ENCODE measurements around the gene GRM4. TPM values are rescaled to one million over a fixed set of nuclear protein-coding genes. Genes with fewer than 3 reads are reported as not detected.

GRM4 gene
- polyA plus RNA-seq, 1 experiment, result 0.06 TPM

DNA sequence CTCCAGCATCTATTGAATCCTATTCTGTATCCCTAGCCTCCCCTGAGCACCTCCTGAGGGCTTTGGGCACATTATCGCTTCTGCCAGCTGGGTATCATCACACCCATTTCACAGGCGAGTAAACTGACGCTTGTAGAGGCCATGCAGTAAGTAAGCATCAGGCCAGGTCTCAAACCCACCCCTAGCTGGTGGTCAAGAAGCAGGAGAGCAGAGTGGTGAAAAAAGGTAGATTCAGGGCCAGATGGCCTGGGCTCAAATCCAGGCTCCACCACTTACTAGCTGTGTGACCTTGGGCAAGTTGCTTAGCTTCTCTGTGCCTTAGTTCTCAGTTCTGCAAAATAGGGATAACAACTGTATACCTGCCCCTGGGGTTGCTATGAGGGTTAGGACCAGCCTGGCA, 19.9 kb downstream of the GRM4 start:
- ChIA-PET POLR2A (no interaction called here), CTCF (interaction anchor here (0.5 to 2.6 kb wide), 2 partner anchors 12 to 693 kb away, joined by 4 to 6 read pairs; no protein-coding TSS in a partner anchor)
- no peaks in the 10 kb centered on the region for H3K36me3 ChIP-seq (ENCODE audit: control insufficient read depth, insufficient read depth, low read length)
- H3K4me3 ChIP-seq (ENCODE audit: low read depth, low read length), result no peak overlapping the region
- TF ChIP-seq, protein P1, sequence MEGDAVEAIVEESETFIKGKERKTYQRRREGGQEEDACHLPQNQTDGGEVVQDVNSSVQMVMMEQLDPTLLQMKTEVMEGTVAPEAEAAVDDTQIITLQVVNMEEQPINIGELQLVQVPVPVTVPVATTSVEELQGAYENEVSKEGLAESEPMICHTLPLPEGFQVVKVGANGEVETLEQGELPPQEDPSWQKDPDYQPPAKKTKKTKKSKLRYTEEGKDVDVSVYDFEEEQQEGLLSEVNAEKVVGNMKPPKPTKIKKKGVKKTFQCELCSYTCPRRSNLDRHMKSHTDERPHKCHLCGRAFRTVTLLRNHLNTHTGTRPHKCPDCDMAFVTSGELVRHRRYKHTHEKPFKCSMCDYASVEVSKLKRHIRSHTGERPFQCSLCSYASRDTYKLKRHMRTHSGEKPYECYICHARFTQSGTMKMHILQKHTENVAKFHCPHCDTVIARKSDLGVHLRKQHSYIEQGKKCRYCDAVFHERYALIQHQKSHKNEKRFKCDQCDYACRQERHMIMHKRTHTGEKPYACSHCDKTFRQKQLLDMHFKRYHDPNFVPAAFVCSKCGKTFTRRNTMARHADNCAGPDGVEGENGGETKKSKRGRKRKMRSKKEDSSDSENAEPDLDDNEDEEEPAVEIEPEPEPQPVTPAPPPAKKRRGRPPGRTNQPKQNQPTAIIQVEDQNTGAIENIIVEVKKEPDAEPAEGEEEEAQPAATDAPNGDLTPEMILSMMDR (IDR thresholded peaks at IDR 0.05; ENCODE audit: insufficient read depth, low read depth, low read length), result no peak
- peaks cover 8% of the 10 kb centered on the region for H3K27me3 ChIP-seq (ENCODE audit: control insufficient read depth, insufficient read depth, low read length)
- DNase-seq (ENCODE audit: low read depth), result no peak

DNA sequence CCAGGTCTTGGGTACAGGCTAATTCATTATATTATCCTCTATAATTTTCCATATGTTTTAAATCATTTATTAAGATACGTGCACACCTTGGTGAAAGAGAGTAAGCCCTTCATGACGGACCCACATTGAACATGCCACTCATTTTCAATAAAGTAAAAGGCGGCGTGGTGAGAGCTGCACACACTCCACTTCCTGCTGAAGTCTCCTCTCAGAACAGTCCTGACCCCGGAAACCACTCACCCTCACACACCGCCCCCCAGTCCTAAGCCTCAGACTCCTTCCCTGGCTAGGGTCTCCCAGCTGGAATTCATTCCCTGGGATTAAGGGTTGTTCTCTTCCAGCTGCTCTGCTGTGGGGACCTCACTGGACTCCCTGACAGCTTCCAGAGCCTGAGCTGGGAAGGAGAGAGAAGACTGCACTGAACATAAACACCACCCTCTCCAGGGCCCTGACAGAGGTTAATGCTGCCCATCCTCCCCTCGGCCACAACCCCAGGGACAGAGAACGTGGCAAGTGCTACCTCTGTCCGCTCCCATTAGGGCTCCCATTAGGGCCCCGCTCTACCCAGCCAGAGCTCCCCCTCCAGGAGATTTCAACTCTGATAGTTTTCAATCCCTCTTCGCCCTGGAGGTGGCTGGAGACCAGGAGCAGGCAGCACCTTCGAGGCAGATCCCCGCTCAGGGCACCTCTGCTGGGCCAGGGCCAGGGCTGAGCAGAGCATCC, 24.8 kb downstream of the GRM4 start:
- TF ChIP-seq, protein P1 (IDR thresholded peaks at IDR 0.05; ENCODE audit: insufficient read depth, low read depth, low read length), result no peak
- no peak for DNase-seq (ENCODE audit: low read depth)
- CTCF ChIA-PET, result interaction anchor here (1.0 to 1.1 kb wide), 2 partner anchors 33 to 377 kb away, joined by 3 to 5 read pairs; no protein-coding TSS in a partner anchor
- no peaks in the 10 kb centered on the region for H3K36me3 ChIP-seq (ENCODE audit: control insufficient read depth, insufficient read depth, low read length)
- POLR2A ChIA-PET, result no interaction called here
- H3K4me3 ChIP-seq (ENCODE audit: low read depth, low read length), result no peak overlapping the region
- peaks cover 10% of the 10 kb centered on the region for H3K27me3 ChIP-seq (ENCODE audit: control insufficient read depth, insufficient read depth, low read length)

DNA sequence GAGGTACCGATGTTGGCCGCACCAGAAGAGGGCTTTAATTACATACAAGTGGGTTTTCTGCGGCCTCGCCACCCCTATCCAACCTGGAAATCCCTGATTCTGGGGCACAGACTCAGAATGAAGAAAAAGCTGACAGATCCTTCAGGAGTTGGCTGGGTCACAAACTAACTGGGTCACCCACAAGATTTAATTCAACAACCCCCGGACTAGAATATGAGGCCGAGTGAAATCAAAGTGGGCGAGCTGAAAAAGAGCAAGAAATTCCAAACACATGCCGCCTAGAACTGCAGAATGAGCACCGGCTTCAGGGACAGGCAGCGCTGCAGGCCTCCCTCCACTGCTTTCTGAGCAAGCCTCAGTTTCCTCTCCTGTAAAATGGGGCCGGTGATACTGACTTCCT, 30.0 kb downstream of the GRM4 start:
- TF ChIP-seq, protein P1 (IDR thresholded peaks at IDR 0.05; ENCODE audit: insufficient read depth, low read depth, low read length), result no peak
- ChIA-PET POLR2A (interaction anchor here (0.6 kb wide), 1 partner anchor 74 kb away, joined by 4 read pairs; no protein-coding TSS in a partner anchor), CTCF (no interaction called here)

DNA sequence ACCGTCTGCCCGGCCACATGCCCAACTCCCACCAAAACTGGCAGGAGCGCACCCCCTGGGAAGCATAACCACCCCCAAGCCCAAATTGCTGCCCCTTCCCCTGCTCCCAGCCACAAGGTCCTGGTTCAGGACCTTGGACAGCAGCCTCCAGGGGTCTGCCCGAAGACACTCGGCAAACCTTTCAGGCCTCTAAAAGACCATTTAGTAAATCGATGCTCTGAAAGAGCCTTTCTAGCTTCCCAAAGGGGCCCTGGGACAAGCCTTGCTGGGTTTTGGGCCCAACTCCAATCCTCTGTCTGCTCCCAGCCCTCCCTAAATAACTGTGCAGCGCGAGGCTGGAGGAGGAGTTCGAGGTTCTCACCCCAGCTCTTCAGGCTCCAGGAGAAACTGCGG, 30.5 kb downstream of the GRM4 start:
- Histone ChIP-seq H3K27me3 (ENCODE audit: control insufficient read depth, insufficient read depth, low read length) (peaks cover 2% of the 10 kb centered on the region), H3K36me3 (ENCODE audit: control insufficient read depth, insufficient read depth, low read length) (no peaks in the 10 kb centered on the region), H3K4me3 (ENCODE audit: low read depth, low read length) (no peak overlapping the region)
- TF ChIP-seq, protein P1 (IDR thresholded peaks at IDR 0.05; ENCODE audit: insufficient read depth, low read depth, low read length), result no peak
- ChIA-PET POLR2A (interaction anchor here (0.6 kb wide), 1 partner anchor 73 kb away, joined by 4 read pairs; no protein-coding TSS in a partner anchor), CTCF (no interaction called here)
- DNase-seq (ENCODE audit: low read depth), result no peak

More for the DNA sequence above, 30.0 kb downstream of the GRM4 start:
- peaks cover 2% of the 10 kb centered on the region for H3K27me3 ChIP-seq (ENCODE audit: control insufficient read depth, insufficient read depth, low read length)
- H3K36me3 ChIP-seq (ENCODE audit: control insufficient read depth, insufficient read depth, low read length), result no peaks in the 10 kb centered on the region
- no peak overlapping the region for H3K4me3 ChIP-seq (ENCODE audit: low read depth, low read length)
- no peak for DNase-seq (ENCODE audit: low read depth)

DNA sequence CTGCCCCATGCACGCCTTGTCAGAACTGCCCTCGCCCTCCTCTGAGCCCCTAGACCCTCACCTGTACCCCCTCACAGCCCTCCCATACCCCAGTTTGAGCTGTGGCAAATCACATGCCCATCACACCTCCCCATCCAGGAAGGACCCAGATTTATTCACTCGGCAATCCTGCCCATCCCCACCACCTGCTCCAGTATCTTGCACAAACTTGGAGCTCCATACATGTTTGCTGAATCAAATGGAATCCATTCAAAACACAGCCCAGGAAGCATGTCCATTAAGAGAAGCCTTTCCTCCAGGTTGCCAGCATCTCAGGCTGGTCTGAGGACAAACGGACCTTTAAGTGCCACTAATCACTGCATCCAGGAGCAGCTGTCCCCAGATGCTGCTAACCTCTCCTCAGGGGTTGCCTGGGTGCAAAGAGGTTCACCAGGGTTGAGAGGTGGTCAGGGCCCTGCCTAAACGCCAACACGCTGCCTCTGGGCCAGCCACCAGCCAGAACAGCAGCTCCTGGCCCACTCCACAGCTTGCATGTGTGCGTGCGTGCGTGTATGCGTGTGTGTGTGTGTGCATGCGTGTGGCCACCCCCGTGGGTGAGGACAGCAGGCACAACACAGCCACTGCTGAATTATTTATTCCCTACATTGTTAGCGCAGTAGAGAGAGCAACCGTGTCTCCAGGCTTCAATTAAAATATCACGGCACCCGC, 31.0 kb downstream of the GRM4 start:
- TF ChIP-seq, protein P1 (IDR thresholded peaks at IDR 0.05; ENCODE audit: insufficient read depth, low read depth, low read length), result no peak
- Histone ChIP-seq H3K4me3 (ENCODE audit: low read depth, low read length) (no peak overlapping the region), H3K36me3 (ENCODE audit: control insufficient read depth, insufficient read depth, low read length) (no peaks in the 10 kb centered on the region), H3K27me3 (ENCODE audit: control insufficient read depth, insufficient read depth, low read length) (peaks cover 2% of the 10 kb centered on the region)
- ChIA-PET CTCF (no interaction called here), POLR2A (no interaction called here)
- no peak for DNase-seq (ENCODE audit: low read depth)

Data from BJ (cell line).